Stimulated activated CD4-positive, alpha-beta T cell treated with anti-CD3 and anti-CD28 coated beads, Interleukin-2, amount 100 ng/mL, for 24 hours (primary cell): ENCODE results near the gene UNC5C.
"Not testable (repeated sequence)": the region's sequence is repeated elsewhere in the genome, so short reads cannot be mapped to it uniquely, and the experiment has no call there.

Experiments
- DNase-seq, 2 donors: peaks; one replicate each; pipeline ENCODE4 v3.0.0-alpha.2; 2020

UNC5C gene

GRCh38 chr4:95158626-95159025, 390.1 kb downstream of the UNC5C start:
- no peak for DNase-seq

- no peak for DNase-seq
These were observed 390.7 kb downstream of the UNC5C start for GRCh38 chr4:95158045-95158444.

GRCh38 chr4:95157596-95157995, 391.2 kb downstream of the UNC5C start:
- DNase-seq = no peak

- DNase-seq = no peak
These were observed 392.4 kb downstream of the UNC5C start for GRCh38 chr4:95156452-95156765.

GRCh38 chr4:95155759-95156451, 392.9 kb downstream of the UNC5C start:
- no peak for DNase-seq

DNA sequence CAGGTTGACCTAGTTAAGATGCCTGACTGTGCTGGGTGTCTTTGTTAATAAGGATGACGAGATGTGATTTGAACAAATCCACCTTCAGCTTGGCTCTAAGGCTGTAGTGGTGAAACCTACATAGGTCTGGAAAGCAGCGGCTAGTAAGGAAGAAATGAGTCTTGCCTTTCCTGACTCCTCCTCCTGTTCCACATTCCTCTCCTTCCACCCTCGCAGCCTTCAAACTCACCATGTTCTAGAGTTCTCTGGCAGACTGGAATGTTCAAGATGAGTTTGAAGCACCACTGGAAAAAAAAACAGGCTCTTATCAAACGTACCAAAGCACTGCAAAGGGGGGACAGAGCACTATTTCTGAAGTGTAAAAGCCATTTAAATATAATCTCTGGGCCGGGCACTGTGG, 395.6 kb downstream of the UNC5C start:
- DNase-seq = no peak

- DNase-seq = no peak
These were observed 397.5 kb downstream of the UNC5C start for GRCh38 chr4:95151255-95151654.

GRCh38 chr4:95142932-95143331, 405.8 kb downstream of the UNC5C start:
- DNase-seq = no peak

- DNase-seq = no peak
These were observed 407.4 kb downstream of the UNC5C start for GRCh38 chr4:95141361-95141760.

DNA sequence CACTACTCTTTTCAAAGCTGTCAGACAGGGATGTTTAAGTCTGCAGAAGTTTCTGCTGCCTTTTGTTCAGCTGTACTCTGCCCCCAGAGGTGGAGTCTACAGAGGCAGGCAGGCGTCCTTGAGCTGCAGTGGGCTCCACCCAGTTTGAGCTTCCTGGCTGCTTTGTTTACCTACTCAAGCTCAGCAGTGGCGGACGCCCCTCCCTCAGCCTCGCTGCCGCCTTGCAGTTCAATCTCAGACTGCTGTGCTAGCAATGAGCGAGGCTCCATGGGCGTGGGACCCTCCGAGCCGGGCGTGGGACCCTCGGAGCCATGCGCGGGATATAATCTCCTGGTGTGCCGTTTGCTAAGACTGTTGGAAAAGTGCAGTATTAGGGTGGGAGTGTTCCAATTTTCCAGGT, 409.3 kb downstream of the UNC5C start:
- not testable (repeated sequence) for DNase-seq

DNA sequence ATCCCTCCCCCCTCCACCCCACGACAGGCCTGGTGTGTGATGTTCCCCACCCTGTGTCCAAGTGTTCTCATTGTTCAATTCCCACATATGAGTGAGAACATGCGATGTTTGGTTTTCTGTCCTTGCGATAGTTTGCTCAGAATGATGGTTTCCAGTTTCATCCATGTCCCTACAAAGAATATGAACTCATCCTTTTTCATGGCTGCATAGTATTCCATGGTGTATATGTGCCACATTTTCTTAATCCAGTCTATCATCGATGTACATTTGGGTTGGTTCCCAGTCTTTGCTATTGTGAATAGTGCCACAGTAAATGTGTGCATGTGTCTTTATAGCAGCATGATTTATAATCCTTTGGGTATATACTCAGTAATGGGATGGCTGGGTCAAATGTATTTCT, 414.8 kb downstream of the UNC5C start:
- DNase-seq = not testable (repeated sequence)

DNA sequence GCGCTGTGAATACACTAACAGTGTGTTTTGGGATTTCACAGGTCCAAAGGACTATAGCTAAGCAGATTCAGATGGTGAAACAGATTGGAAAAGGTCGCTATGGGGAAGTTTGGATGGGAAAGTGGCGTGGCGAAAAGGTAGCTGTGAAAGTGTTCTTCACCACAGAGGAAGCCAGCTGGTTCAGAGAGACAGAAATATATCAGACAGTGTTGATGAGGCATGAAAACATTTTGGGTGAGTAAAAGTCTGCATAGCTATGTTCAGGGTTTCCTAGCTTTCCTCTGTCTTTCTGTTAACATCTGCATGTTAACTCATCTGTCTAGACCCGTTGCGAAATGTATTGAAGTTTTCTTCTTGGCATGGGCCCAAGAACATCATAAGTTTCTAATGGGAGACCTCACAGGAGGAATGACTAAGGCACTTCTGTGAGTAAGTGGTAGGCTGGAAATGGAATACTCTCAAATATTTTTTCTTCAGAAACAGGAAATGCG, 418.9 kb downstream of the UNC5C start:
- no peak for DNase-seq

DNA sequence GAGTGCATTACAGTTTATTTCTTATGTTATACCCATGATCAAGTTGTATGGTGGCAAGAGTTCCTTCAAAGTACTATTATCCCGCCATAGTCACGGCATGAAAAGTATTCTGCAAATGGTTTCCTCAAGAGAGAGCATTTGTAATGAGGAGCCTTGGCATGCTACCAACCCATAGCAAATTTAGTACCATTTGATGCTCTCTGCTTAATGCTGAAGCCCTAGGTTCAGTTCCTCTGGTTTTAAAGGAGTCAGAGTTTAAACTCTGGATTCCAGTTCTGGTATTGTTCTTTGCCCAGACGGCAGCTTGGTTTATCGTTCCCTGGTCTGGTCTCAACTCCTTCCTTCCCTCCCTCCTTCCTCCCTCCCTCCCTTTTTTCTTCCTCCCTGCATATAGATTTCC, 419.7 kb downstream of the UNC5C start:
- DNase-seq = no peak

GRCh38 chr4:95124906-95125504, 423.8 kb downstream of the UNC5C start:
- DNase-seq = no peak

DNA sequence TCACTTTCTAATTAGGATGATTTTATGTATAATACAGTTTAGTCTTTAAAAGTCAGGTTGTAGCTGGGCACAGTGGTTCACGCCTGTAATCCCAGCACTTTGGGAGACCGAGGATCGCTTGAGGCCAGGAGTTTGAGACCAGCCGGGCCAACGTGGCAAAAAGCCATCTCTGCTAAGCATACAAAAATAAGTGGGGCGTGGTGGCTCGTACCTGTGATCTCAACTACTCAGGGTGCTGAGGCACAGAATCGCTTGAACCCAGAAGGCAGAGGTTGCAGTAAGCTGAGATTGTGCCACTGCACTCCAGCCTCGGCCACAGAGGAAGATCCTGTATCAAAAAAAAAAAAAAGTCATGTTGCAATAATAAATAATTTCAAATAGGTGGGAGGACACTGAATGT, 426.8 kb downstream of the UNC5C start:
- no peak for DNase-seq

DNA sequence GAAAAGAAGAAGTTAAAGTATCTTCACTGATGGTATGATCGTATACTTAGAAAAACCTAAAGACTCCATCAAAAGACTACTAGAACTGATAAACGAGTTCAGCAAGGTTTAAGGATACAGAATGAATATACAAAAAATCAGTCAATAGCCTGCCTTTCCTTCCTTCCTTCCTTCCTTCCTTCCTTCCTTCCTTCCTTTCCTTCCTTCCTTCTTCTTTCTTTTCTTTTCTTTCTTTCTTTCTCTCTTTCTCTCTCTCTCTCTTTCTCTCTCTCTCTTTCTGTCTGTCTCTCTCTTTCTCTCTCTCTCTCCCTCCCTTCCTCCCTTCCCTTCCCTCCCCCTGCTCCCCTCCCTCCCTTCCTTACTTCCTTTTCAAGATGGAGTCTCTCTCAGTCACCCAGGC, 428.3 kb downstream of the UNC5C start:
- no peak for DNase-seq

DNA sequence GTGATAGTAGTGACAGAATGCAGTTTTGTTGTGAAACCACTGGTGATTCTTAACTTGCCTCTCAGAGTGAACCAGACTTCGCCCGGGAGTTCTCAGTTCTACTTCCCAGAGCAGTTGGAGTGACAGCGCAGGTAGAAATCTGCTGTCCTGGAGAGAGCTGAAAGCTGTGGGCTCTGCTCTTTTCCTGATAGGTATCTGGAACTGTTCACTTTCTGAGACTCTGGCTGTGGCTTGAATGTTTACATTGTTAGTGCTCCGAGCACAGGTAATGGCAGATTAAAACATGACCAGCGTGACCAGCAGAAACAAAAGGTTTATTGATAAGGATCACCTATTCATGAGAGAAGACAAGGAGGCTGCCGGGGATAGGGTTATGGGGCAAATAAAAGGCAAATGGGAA, 430.3 kb downstream of the UNC5C start:
- DNase-seq = no peak

- no peak for DNase-seq
These were observed 434.3 kb downstream of the UNC5C start for GRCh38 chr4:95114521-95114920.
